ENCODE data around the gene C1QTNF9.
A peak's percentile ranks its signal among the peaks of the same experiment; 100 is the strongest.

The C1QTNF9 gene

DNA sequence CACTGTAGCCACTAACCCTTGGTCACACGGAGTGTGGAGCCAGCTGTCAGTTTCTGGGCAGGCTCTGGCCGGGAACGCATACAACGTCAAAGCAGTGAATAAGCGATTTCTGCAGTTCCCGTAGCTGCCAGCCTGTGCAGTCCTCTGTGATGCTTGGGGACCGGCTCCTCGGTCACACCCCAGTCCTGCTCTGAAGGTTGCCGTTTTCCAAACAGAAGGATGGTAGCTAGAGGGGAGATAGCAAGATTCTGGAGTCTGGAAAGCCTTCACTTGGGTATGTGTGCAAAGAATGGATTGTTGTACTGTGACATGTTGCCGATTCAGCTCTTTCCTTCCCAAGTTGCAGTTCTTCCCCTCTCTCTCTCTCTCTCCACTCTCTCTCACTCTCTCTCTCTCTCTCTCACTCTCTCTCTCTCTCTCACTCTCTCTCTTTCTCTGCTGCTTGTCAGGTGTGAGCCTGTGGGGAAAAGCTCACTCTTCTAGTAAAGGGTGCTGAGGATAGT, 38.7 kb upstream of the C1QTNF9 start:
- WGBS (ENCODE audit: extremely low coverage, insufficient coverage, insufficient read length): no CpG with 5 or more reads among the region's 10 CpGs
- Histone ChIP-seq H3K36me3 (ENCODE audit: control insufficient read depth in 1 of 2, insufficient read depth in 2 of 2, low read length in 2 of 2) (no peaks in the 10 kb centered on the region), H3K4me2 (ENCODE audit: low read length) (no peak overlapping the region), H3K27me3 (ENCODE audit: insufficient read depth, low read length) (no peaks in the 10 kb centered on the region), H2BK12ac (ENCODE audit: low read length) (peak overlapping the region; percentile 11), H3K18ac (ENCODE audit: low read length) (no peak overlapping the region), H4K8ac (ENCODE audit: low read depth, low read length) (peak overlapping the region; percentile 4), H4K91ac (ENCODE audit: low read depth, low read length) (peak overlapping the region; percentile 21), H3K4me3 (ENCODE audit: low read depth, low read length) (no peak overlapping the region), H3K9me3 (ENCODE audit: insufficient read depth, low read depth, low read length) (no peaks in the 10 kb centered on the region), H2BK5ac (ENCODE audit: low read depth, low read length, poor library complexity) (no peak overlapping the region), H3K23ac (ENCODE audit: low read length) (no peak overlapping the region), H3K14ac (ENCODE audit: low read length) (no peak overlapping the region), H3K4ac (ENCODE audit: low read depth, low read length) (no peak overlapping the region), H3K79me1 (ENCODE audit: low read length) (peaks cover 4% of the 10 kb centered on the region), H2BK120ac (ENCODE audit: insufficient read depth, low read length, poor library complexity) (no peak overlapping the region), H4K12ac (ENCODE audit: low read depth, low read length) (no peak overlapping the region), H2AK5ac (ENCODE audit: low read length) (no peak overlapping the region), H3K79me2 (ENCODE audit: control insufficient read depth, insufficient read depth, low read length, poor library complexity) (no peaks in the 10 kb centered on the region), H3K27ac (ENCODE audit: low read depth, low read length) (no peak overlapping the region), H3K4me1 (ENCODE audit: control insufficient read depth in 1 of 2, insufficient read depth in 2 of 2, low read length in 2 of 2) (peaks cover 6 to 10% of the 10 kb centered on the region in 2 experiments), H2AFZ (ENCODE audit: insufficient read depth, low read length, poor library complexity) (peak overlapping the region; percentile 15), H3K9ac (ENCODE audit: low read length) (no peak overlapping the region)
- DNase-seq: peak; percentile 12 to 43

DNA sequence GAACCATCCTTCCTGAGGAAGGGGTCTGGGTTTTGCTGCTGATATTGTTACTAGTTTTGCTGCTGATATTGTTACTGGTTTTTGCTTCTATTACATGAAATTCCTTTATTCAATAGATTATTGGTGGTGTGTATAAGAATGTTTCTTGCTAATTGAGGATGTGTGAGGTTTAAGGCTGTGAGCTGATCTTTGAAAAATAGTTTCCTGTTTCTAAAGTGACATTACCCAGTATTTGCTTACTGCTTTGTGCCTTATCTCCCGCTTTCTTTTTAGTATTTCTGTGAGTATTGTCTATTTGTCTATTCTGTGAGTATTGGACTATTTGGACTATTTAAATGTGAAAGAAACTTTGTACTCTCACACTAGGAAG, 38.2 kb upstream of the C1QTNF9 start:
- Histone ChIP-seq H3K18ac (ENCODE audit: low read length) (no peak overlapping the region), H2BK12ac (ENCODE audit: low read length) (no peak overlapping the region), H2AK5ac (ENCODE audit: low read length) (no peak overlapping the region), H3K14ac (ENCODE audit: low read length) (no peak overlapping the region), H2BK120ac (ENCODE audit: insufficient read depth, low read length, poor library complexity) (no peak overlapping the region), H3K27me3 (ENCODE audit: insufficient read depth, low read length) (no peaks in the 10 kb centered on the region), H4K91ac (ENCODE audit: low read depth, low read length) (no peak overlapping the region), H3K9me3 (ENCODE audit: insufficient read depth, low read depth, low read length) (no peaks in the 10 kb centered on the region), H4K8ac (ENCODE audit: low read depth, low read length) (no peak overlapping the region), H3K4me2 (ENCODE audit: low read length) (no peak overlapping the region), H3K4me1 (ENCODE audit: control insufficient read depth in 1 of 2, insufficient read depth in 2 of 2, low read length in 2 of 2) (peaks cover 6 to 10% of the 10 kb centered on the region in 2 experiments), H4K12ac (ENCODE audit: low read depth, low read length) (no peak overlapping the region), H2AFZ (ENCODE audit: insufficient read depth, low read length, poor library complexity) (no peak overlapping the region), H3K36me3 (ENCODE audit: control insufficient read depth in 1 of 2, insufficient read depth in 2 of 2, low read length in 2 of 2) (no peaks in the 10 kb centered on the region), H3K79me1 (ENCODE audit: low read length) (peaks cover 4% of the 10 kb centered on the region), H3K27ac (ENCODE audit: low read depth, low read length) (no peak overlapping the region), H3K23ac (ENCODE audit: low read length) (no peak overlapping the region), H3K4ac (ENCODE audit: low read depth, low read length) (no peak overlapping the region), H3K4me3 (ENCODE audit: low read depth, low read length) (no peak overlapping the region), H2BK5ac (ENCODE audit: low read depth, low read length, poor library complexity) (no peak overlapping the region), H3K79me2 (ENCODE audit: control insufficient read depth, insufficient read depth, low read length, poor library complexity) (no peaks in the 10 kb centered on the region), H3K9ac (ENCODE audit: low read length) (no peak overlapping the region)
- no peak for DNase-seq
- no CpG with 5 or more reads among the region's 1 CpG for WGBS (ENCODE audit: extremely low coverage, insufficient coverage, insufficient read length)

DNA sequence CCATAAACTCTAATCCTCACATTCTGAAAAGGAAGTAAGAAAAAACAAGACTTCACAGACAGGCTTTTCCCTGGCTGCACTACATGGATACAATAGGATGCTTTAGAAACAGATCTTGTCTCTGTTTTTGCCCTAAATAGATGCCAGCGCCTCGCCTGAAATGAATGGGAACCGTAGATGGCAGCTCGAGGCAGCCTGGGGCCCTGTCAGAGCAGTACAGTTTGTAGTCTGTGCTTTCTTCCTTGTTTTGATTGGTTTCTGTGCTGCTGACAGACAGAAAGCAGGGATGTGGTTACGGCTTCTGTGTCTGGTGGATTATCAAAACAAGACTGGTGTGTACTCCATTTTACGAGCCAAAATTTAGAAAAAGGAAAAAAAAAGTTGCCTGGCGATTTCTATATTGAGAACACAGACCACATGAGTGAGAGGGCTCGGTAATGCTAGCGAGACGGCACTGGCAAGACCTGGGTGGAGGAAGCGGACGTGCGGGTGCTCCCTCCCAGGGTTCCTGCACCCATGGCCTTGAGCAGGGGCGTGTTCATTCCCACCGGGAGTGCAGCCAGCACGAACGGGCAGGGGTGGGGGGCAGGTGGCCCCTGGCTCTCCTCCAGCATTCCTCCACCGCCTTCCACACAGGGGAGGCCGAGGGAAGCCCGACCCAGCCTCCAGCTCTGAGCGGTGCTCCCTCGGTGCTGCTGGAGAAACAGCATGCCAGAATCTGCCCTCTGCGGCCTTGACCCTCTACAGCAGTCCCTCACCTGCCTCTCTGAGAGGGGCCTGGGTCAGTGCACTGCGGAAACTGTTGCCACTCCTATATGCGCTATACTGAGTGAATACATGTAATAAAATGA, 37.6 kb upstream of the C1QTNF9 start:
- Histone ChIP-seq H3K27ac (ENCODE audit: low read depth, low read length) (peak overlapping the region; percentile 29), H4K12ac (ENCODE audit: low read depth, low read length) (no peak overlapping the region), H3K4ac (ENCODE audit: low read depth, low read length) (no peak overlapping the region), H3K23ac (ENCODE audit: low read length) (no peak overlapping the region), H3K18ac (ENCODE audit: low read length) (no peak overlapping the region), H3K14ac (ENCODE audit: low read length) (peak overlapping the region; percentile 3), H3K79me2 (ENCODE audit: control insufficient read depth, insufficient read depth, low read length, poor library complexity) (no peaks in the 10 kb centered on the region), H2BK120ac (ENCODE audit: insufficient read depth, low read length, poor library complexity) (peak overlapping the region; percentile 17), H2BK12ac (ENCODE audit: low read length) (peak overlapping the region; percentile 4), H2AK5ac (ENCODE audit: low read length) (no peak overlapping the region), H3K9me3 (ENCODE audit: insufficient read depth, low read depth, low read length) (no peaks in the 10 kb centered on the region), H3K4me3 (ENCODE audit: low read depth, low read length) (no peak overlapping the region), H4K91ac (ENCODE audit: low read depth, low read length) (no peak overlapping the region), H2BK5ac (ENCODE audit: low read depth, low read length, poor library complexity) (no peak overlapping the region), H4K8ac (ENCODE audit: low read depth, low read length) (no peak overlapping the region), H2AFZ (ENCODE audit: insufficient read depth, low read length, poor library complexity) (no peak overlapping the region), H3K4me1 (ENCODE audit: control insufficient read depth in 1 of 2, insufficient read depth in 2 of 2, low read length in 2 of 2) (peaks cover 6 to 10% of the 10 kb centered on the region in 2 experiments), H3K79me1 (ENCODE audit: low read length) (peaks cover 4% of the 10 kb centered on the region), H3K36me3 (ENCODE audit: control insufficient read depth in 1 of 2, insufficient read depth in 2 of 2, low read length in 2 of 2) (no peaks in the 10 kb centered on the region), H3K27me3 (ENCODE audit: insufficient read depth, low read length) (no peaks in the 10 kb centered on the region), H3K4me2 (ENCODE audit: low read length) (peak overlapping the region; percentile 28), H3K9ac (ENCODE audit: low read length) (no peak overlapping the region)
- WGBS (ENCODE audit: extremely low coverage, insufficient coverage, insufficient read length): no CpG with 5 or more reads among the region's 25 CpGs
- no peak for DNase-seq

DNA sequence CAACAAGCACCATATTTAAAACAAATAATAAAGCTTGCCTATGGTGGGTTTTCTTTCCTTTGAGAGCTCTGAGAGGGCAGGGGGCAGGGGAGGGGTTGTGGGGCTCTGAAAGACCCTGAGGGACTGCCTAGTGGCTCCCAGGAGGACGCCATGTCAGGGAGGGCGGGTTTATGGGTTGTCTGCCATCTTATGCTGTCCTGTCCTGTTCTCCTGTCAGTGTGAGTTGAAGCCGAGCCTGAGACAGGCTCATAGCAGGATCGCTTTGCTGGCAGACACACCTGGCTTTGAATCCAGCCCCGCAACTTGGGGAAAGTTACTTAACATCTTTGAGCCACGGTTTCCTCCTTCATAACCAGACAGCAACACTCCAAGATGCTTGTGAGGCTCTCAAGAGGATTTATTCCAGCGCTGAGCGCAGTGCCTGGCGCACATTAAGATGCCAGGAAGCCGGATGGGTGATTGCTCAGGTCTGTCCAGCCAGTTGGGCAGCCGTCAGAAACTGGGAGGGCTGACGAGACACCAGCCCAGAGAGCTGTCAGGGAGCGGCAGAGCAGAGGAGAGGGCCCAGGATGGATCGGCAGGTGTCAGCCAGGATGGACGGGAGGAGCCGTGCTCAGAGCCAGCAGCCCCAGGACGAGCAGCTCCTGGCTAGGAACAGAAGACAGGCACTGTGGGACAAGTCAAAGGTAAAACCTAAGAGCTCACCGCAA, 36.8 kb upstream of the C1QTNF9 start:
- H3K79me2 ChIP-seq (ENCODE audit: control insufficient read depth, insufficient read depth, low read length, poor library complexity): no peaks in the 10 kb centered on the region
- no peak overlapping the region for H3K4ac ChIP-seq (ENCODE audit: low read depth, low read length)
- no peak overlapping the region for H3K9ac ChIP-seq (ENCODE audit: low read length)
- no peaks in the 10 kb centered on the region for H3K9me3 ChIP-seq (ENCODE audit: insufficient read depth, low read depth, low read length)
- no peaks in the 10 kb centered on the region for H3K36me3 ChIP-seq (ENCODE audit: control insufficient read depth in 1 of 2, insufficient read depth in 2 of 2, low read length in 2 of 2)
- H2AFZ ChIP-seq (ENCODE audit: insufficient read depth, low read length, poor library complexity): no peak overlapping the region
- H4K91ac ChIP-seq (ENCODE audit: low read depth, low read length): peak overlapping the region; percentile 40
- no peak overlapping the region for H3K4me2 ChIP-seq (ENCODE audit: low read length)
- H3K18ac ChIP-seq (ENCODE audit: low read length): no peak overlapping the region
- WGBS (ENCODE audit: extremely low coverage, insufficient coverage, insufficient read length): no CpG with 5 or more reads among the region's 18 CpGs
- no peak overlapping the region for H2BK5ac ChIP-seq (ENCODE audit: low read depth, low read length, poor library complexity)
- H2BK12ac ChIP-seq (ENCODE audit: low read length): no peak overlapping the region
- H2BK120ac ChIP-seq (ENCODE audit: insufficient read depth, low read length, poor library complexity): no peak overlapping the region
- H3K4me3 ChIP-seq (ENCODE audit: low read depth, low read length): no peak overlapping the region
- peaks cover 6 to 10% of the 10 kb centered on the region in 2 experiments for H3K4me1 ChIP-seq (ENCODE audit: control insufficient read depth in 1 of 2, insufficient read depth in 2 of 2, low read length in 2 of 2)
- no peaks in the 10 kb centered on the region for H3K27me3 ChIP-seq (ENCODE audit: insufficient read depth, low read length)
- no peak for DNase-seq
- H2AK5ac ChIP-seq (ENCODE audit: low read length): no peak overlapping the region
- no peak overlapping the region for H4K8ac ChIP-seq (ENCODE audit: low read depth, low read length)
- H3K14ac ChIP-seq (ENCODE audit: low read length): no peak overlapping the region
- H3K79me1 ChIP-seq (ENCODE audit: low read length): peaks cover 4% of the 10 kb centered on the region
- no peak overlapping the region for H3K23ac ChIP-seq (ENCODE audit: low read length)
- no peak overlapping the region for H4K12ac ChIP-seq (ENCODE audit: low read depth, low read length)
- H3K27ac ChIP-seq (ENCODE audit: low read depth, low read length): no peak overlapping the region
